MM.1S (cell line): Measurements from ENCODE around the gene BIRC6.
A peak's percentile ranks its signal among the peaks of the same experiment; 100 is the strongest.

Experiments
- DNase-seq: peaks from one replicate; pipeline ENCODE4 v3.0.0-alpha.2; 2015
- H2AFZ ChIP-seq: fragments of 300-600 bp; sonication (generic); 2 replicates; pipeline ENCODE4 v1.6.0; 2016; ENCODE audit warnings: antibody characterized with exemption, low read length
- H3F3A ChIP-seq: fragments of 300-600 bp; sonication (generic); 2 replicates; pipeline ENCODE4 v1.6.1; 2016; ENCODE audit warnings: mild to moderate bottlenecking, antibody characterized with exemption, low read length, moderate library complexity, mixed read lengths; ENCODE audit not compliant: insufficient read depth
- H3K27ac ChIP-seq: fragments of 300-600 bp; sonication (generic); 2 replicates; pipeline ENCODE4 v1.5.1; 2016; ENCODE audit warnings: mild to moderate bottlenecking, low read length
- H3K27me3 ChIP-seq: fragments of 300-600 bp; sonication (generic); replicated peaks from 2 replicates; pipeline ENCODE4 v1.6.0; 2016; ENCODE audit warnings: low read length; ENCODE audit not compliant: insufficient read depth
- H3K36me3 ChIP-seq: fragments of 300-600 bp; sonication (generic); replicated peaks from 2 replicates; pipeline ENCODE4 v1.6.1; 2016; ENCODE audit warnings: mild to moderate bottlenecking, low read length, mixed read lengths; ENCODE audit not compliant: insufficient read depth
- H3K4me1 ChIP-seq: fragments of 300-600 bp; sonication (generic); 2 replicates; pipeline ENCODE4 v1.6.1; 2016; ENCODE audit warnings: low read length, mixed read lengths
- H3K4me2 ChIP-seq: fragments of 300-600 bp; sonication (generic); 2 replicates; pipeline ENCODE4 v1.6.0; 2016; ENCODE audit warnings: low read depth, low read length
- H3K4me3 ChIP-seq: fragments of 300-600 bp; sonication (generic); 2 replicates; pipeline ENCODE4 v1.5.1; 2016; ENCODE audit warnings: low read length, mixed read lengths
- H3K79me2 ChIP-seq: fragments of 300-600 bp; sonication (generic); 2 replicates; pipeline ENCODE4 v1.6.1; 2016; ENCODE audit warnings: mixed run types, low read length, mixed read lengths
- H3K9ac ChIP-seq: fragments of 300-600 bp; sonication (generic); 2 replicates; pipeline ENCODE4 v1.6.1; 2016; ENCODE audit warnings: low read length, mixed read lengths
- H3K9me2 ChIP-seq: fragments of 300-600 bp; sonication (generic); replicated peaks from 2 replicates; pipeline ENCODE4 v1.6.1; 2016; ENCODE audit warnings: mild to moderate bottlenecking, low read length, mixed read lengths; ENCODE audit not compliant: insufficient read depth
- H3K9me3 ChIP-seq: fragments of 300-600 bp; sonication (generic); replicated peaks from 2 replicates; pipeline ENCODE4 v1.6.1; 2016; ENCODE audit warnings: mild to moderate bottlenecking, low read length, mixed read lengths; ENCODE audit not compliant: insufficient read depth
- H4K20me1 ChIP-seq: fragments of 300-600 bp; sonication (generic); 2 replicates; pipeline ENCODE4 v1.6.1; 2016; ENCODE audit warnings: mild to moderate bottlenecking, low read length, moderate library complexity, mixed read lengths; ENCODE audit not compliant: insufficient read depth
- CTCF ChIP-seq: fragments of 300-600 bp; sonication (generic); IDR thresholded peaks from 2 replicates; pipeline ENCODE4 v1.5.1; 2016; ENCODE audit warnings: antibody characterized with exemption, low read length, mixed read lengths
- EZH2 ChIP-seq: fragments of 300-600 bp; sonication (generic); optimal IDR thresholded peaks from 2 replicates; pipeline ENCODE3; 2017; ENCODE audit warnings: low read depth, mild to moderate bottlenecking, antibody characterized with exemption, low read length, mixed read lengths
- EZH2phosphoT487 ChIP-seq: fragments of 300-600 bp; sonication (generic); IDR thresholded peaks from 2 replicates; pipeline ENCODE4 v1.6.1; 2018; ENCODE audit warnings: antibody characterized with exemption, low read length

Gene BIRC6

GRCh38 chr2:32572737-32573136 lies 215.9 kb downstream of the BIRC6 start:
- H3K4me3 ChIP-seq = no peak overlapping the region
- DNase-seq = no peak

GRCh38 chr2:32591669-32592463 lies 235.0 kb downstream of the BIRC6 start:
- Histone ChIP-seq H3K4me1 (peaks cover 23% of the 10 kb centered on the region), H3K9me2 (no peaks in the 10 kb centered on the region), H3K4me3 (peak overlapping the region; percentile 27), H3K9ac (peak overlapping the region; percentile 26), H3K36me3 (peaks cover 6% of the 10 kb centered on the region; the same call in 1 of the 2 replicates), H4K20me1 (no peaks in the 10 kb centered on the region), H3K27me3 (no peaks in the 10 kb centered on the region), H3K4me2 (peak overlapping the region; percentile 66), H3K79me2 (peaks cover 4% of the 10 kb centered on the region; the same call in 1 of the 2 replicates), H3K9me3 (no peaks in the 10 kb centered on the region), H3K27ac (peak overlapping the region; percentile 75), H3F3A (peaks cover 23% of the 10 kb centered on the region), H2AFZ (peak overlapping the region; percentile 29)
- DNase-seq = peak; percentile 81
- TF ChIP-seq EZH2phosphoT487 (no peak), CTCF (no peak), EZH2 (no peak)

More at GRCh38 chr2:32572737-32573136, 215.9 kb downstream of the BIRC6 start:
- Histone ChIP-seq H2AFZ (no peak overlapping the region), H3K4me2 (no peak overlapping the region), H4K20me1 (no peaks in the 10 kb centered on the region), H3K9me3 (no peaks in the 10 kb centered on the region), H3K36me3 (no peaks in the 10 kb centered on the region; the same call in 1 of the 2 replicates), H3K9ac (no peak overlapping the region), H3K27ac (no peak overlapping the region), H3K27me3 (no peaks in the 10 kb centered on the region), H3K79me2 (no peaks in the 10 kb centered on the region), H3F3A (no peaks in the 10 kb centered on the region), H3K4me1 (no peaks in the 10 kb centered on the region; the same call in 1 of the 2 replicates), H3K9me2 (no peaks in the 10 kb centered on the region)
- no peak for TF ChIP-seq EZH2
- TF ChIP-seq EZH2phosphoT487 = no peak
- no peak for TF ChIP-seq CTCF

GRCh38 chr2:32594573-32594972 lies 237.8 kb downstream of the BIRC6 start:
- Histone ChIP-seq H3K4me3 (no peak overlapping the region), H3K79me2 (peaks cover 4% of the 10 kb centered on the region; the same call in 1 of the 2 replicates), H3K4me2 (no peak overlapping the region), H3F3A (peaks cover 23% of the 10 kb centered on the region), H2AFZ (no peak overlapping the region), H3K9me2 (no peaks in the 10 kb centered on the region), H4K20me1 (no peaks in the 10 kb centered on the region), H3K27ac (no peak overlapping the region), H3K9ac (no peak overlapping the region), H3K4me1 (peaks cover 23% of the 10 kb centered on the region), H3K27me3 (no peaks in the 10 kb centered on the region), H3K9me3 (no peaks in the 10 kb centered on the region), H3K36me3 (peaks cover 6% of the 10 kb centered on the region; the same call in 1 of the 2 replicates)
- TF ChIP-seq CTCF (no peak), EZH2phosphoT487 (no peak), EZH2 (no peak)
- no peak for DNase-seq
